GM18511 (cell line): ENCODE measurements around the gene NEMP2.

ENCODE experiments used
- ATAC-seq: cut with Tn5 transposase; IDR thresholded peaks from one replicate; pipeline ENCODE4 v1.9.1; 2021; ENCODE audit warnings: mild to moderate bottlenecking, moderate library complexity; ENCODE audit not compliant: unreplicated experiment

The NEMP2 gene

GRCh38 chr2:190458352-190459107 lies 76.0 kb downstream of the NEMP2 start:
- ATAC-seq = no peak

DNA sequence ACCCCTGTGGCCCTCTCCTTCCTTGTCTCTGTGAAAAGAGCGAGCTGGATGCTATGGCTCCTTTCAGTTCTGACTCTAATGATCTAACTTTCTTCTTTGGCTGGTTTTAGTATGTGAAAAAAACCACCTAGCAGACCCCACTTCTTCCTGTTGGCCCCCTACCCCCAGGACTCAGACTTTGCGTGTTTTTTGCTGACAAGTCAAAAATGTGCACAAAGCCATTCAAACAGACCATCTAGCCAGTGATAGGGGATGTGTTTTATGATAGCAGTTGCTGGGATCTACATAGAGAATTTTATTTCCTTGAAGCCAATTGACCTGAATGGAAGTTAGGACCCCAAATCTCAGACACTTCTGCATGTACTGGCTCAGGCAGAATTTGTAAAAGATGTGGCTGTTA lies 77.3 kb downstream of the NEMP2 start:
- no peak for ATAC-seq

- ATAC-seq = no peak
Observed at GRCh38 chr2:190456833-190457232, 77.7 kb downstream of the NEMP2 start.

- no peak for ATAC-seq
Observed at GRCh38 chr2:190455358-190456095, 79.0 kb downstream of the NEMP2 start.

DNA sequence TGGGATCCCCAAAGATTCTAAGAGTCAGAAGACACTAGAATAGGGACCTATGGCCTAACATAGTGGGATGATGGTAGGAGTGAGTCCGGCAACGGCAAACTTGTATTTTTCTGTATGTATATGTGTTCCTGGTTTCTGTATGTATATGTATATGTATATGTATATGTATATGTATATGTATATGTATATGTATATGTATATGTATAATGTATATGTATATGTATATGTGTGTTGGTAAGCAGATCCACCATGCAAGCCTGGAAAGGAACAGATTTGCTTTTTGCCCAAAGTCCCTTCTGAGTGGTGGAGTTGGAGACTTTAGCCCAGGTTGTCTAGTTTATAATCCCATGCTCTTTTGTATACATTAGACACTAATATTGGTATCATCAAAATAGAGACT lies 79.7 kb downstream of the NEMP2 start:
- no peak for ATAC-seq
